HEK293T (cell line): ENCODE results near the gene GSTM2.

ENCODE experiments used
- ARNT ChIP-seq: fragments of 450-650 bp; IDR thresholded peaks from 2 replicates; pipeline ENCODE4 v1.6.1; 2017; ENCODE audit warnings: mild to moderate bottlenecking
- CTBP1 ChIP-seq: fragments of 450-650 bp; IDR thresholded peaks from 2 replicates; pipeline ENCODE4 v1.6.1; 2016; ENCODE audit warnings: borderline replicate concordance
- FOXA1 ChIP-seq: fragments of 450-650 bp; IDR thresholded peaks from 2 replicates; pipeline ENCODE4 v1.6.1; 2016; ENCODE audit warnings: mild to moderate bottlenecking
- FOXM1 ChIP-seq: fragments of 450-650 bp; IDR thresholded peaks from 2 replicates; pipeline ENCODE4 v1.6.1; 2017; ENCODE audit warnings: mild to moderate bottlenecking, borderline replicate concordance
- HDGF ChIP-seq: fragments of 450-650 bp; IDR thresholded peaks from 2 replicates; pipeline ENCODE4 v1.6.1; 2017; ENCODE audit warnings: antibody characterized with exemption, borderline replicate concordance
- SP1 ChIP-seq: fragments of 450-650 bp; IDR thresholded peaks from 2 replicates; pipeline ENCODE4 v1.6.1; 2017

- no peak for TF ChIP-seq FOXM1
- TF ChIP-seq FOXA1: no peak
- TF ChIP-seq ARNT: no peak
- no peak for TF ChIP-seq CTBP1
- no peak for TF ChIP-seq HDGF
- TF ChIP-seq SP1: no peak
Observed at GRCh38 chr1:109627692-109628399, 40.0 kb upstream of the GSTM2 start.
